Astrocyte of the spinal cord (primary cell): ENCODE results near the gene NR3C2.

Source experiments
- DNase-seq: peaks from one replicate; pipeline ENCODE4 v3.0.0; 2011; ENCODE audit warnings: low read depth, low spot score
- H3K4me3 ChIP-seq: 2 replicates; pipeline ENCODE4 v1.5.1; 2011; ENCODE audit warnings: low read depth, mild to moderate bottlenecking, low read length, moderate library complexity
- in situ Hi-C: cut with HindIII; loops from 2 replicates; pipeline ENCODE4 v1.10.0; 2017; ENCODE audit warnings: low sequenced_read_pairs
- TF ChIP-seq, protein P1 (sequence below): IDR thresholded peaks from 2 replicates; pipeline ENCODE4 v1.5.1; 2012; ENCODE audit warnings: low read depth, mild to moderate bottlenecking, low read length, inconsistent platforms

NR3C2 gene

DNA sequence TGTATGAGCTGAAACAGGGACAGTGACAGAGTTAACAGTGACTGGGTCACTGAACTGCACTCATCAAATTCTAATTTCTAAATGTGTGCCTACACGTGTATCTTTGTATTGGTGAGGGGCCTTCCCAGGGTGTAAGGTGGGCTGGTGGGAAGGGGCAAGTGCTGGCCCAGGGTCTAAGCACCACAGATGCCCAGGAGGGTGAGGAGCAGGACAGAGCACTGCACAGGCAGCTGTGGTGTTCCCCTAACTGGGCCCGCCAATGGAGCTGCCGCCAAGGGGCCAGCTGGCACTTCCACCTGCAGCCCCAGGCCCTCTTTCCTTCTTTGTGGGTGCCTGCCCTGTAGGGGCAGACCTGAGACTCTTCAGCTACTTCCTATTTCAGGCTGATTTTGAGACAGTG lies 360.5 kb downstream of the NR3C2 start:
- in situ Hi-C loops = no loop called here

GRCh38 chr4:148081267-148081666 lies 360.9 kb downstream of the NR3C2 start:
- TF ChIP-seq, protein P1, sequence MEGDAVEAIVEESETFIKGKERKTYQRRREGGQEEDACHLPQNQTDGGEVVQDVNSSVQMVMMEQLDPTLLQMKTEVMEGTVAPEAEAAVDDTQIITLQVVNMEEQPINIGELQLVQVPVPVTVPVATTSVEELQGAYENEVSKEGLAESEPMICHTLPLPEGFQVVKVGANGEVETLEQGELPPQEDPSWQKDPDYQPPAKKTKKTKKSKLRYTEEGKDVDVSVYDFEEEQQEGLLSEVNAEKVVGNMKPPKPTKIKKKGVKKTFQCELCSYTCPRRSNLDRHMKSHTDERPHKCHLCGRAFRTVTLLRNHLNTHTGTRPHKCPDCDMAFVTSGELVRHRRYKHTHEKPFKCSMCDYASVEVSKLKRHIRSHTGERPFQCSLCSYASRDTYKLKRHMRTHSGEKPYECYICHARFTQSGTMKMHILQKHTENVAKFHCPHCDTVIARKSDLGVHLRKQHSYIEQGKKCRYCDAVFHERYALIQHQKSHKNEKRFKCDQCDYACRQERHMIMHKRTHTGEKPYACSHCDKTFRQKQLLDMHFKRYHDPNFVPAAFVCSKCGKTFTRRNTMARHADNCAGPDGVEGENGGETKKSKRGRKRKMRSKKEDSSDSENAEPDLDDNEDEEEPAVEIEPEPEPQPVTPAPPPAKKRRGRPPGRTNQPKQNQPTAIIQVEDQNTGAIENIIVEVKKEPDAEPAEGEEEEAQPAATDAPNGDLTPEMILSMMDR = no peak
- H3K4me3 ChIP-seq = no peak overlapping the region
- in situ Hi-C loops = no loop called here
- DNase-seq = no peak

More for the DNA sequence above, 360.5 kb downstream of the NR3C2 start:
- no peak for DNase-seq
- TF ChIP-seq, protein P1 = no peak
- H3K4me3 ChIP-seq = no peak overlapping the region

DNA sequence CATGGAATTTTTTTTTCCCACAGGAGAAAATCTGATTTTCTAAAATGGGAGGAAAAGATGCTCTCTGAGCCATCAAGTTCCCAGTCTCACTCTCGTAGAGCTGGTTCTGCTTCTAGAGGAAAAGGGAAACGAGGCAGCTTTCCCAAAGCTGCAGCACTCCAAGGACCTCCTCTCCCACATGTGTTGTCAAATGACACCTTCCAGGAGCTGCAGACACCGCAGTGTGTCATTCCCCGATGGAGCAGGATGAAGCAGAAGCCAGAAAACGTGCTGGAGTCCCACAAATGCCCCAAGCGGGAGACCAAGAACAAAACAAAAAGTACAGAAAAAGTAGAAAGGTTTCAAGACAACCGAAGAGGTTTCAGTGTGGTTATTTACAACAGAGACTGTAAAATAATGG lies 362.3 kb downstream of the NR3C2 start:
- DNase-seq = no peak
- TF ChIP-seq, protein P1 = no peak
- no peak overlapping the region for H3K4me3 ChIP-seq
- in situ Hi-C loops = no loop called here

DNA sequence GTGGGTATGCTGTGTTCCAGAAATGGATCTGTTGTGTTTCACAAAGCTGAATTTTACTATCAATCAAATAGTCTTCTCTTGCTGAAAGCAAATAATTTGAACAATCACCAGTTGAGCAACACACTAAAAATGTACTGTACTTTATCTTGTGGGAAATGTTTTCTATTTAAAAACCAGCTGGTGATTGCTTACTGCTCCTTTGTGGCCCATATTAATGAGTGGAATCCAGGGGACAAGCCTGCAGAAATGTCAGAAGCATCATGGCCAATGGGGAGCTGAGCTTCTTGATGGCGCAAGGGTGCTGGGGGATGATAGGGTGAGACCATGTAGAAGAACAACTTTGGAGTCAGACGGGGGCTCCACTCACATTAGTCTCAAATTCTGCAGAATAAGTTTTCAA lies 364.2 kb downstream of the NR3C2 start:
- no peak for DNase-seq
- TF ChIP-seq, protein P1 = no peak
- in situ Hi-C loops = no loop called here
- H3K4me3 ChIP-seq = no peak overlapping the region

DNA sequence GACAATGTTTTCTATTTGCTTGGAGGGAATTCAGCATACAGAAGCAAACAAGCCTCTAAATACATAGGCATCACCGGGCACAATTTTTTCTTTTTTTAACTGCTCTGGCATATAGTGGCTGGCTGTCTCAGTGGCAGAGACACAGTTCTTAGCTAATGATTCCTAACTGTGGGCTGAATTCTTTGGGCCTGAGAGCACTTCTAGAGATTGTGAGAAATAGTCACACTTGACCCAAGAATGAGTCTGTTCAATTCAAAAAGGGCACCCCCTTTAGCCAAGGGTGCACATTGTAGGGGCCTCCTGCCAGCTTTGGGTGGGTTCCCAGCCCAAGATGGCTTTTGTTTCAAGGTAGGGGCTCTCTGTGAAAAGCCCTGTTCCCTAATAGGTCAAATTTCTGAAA lies 364.6 kb downstream of the NR3C2 start:
- DNase-seq = no peak
- no peak overlapping the region for H3K4me3 ChIP-seq
- TF ChIP-seq, protein P1 = no peak
- in situ Hi-C loops = no loop called here

DNA sequence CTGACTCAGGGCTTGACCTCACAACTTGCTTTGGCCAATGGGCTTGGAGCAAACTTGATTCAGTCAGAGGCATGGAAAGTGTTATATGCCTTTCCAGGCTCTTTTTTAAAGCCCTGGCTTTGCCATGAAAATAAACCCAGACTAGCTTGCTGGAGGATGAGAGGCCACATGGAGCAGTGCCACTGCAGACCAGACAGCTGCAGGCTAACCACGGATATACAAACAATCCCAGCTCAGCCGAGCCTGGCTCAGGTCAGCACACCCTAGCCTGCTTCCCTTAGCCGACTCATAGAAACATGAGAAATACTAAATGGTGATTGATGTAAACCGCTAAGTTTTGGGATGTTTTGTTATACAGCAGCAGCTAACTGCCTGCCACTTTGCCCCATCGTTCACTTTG lies 365.2 kb downstream of the NR3C2 start:
- DNase-seq = peak; percentile 37
- in situ Hi-C loops = no loop called here
- H3K4me3 ChIP-seq = no peak overlapping the region
- TF ChIP-seq, protein P1 = no peak

- TF ChIP-seq, protein P1 = no peak
- in situ Hi-C loops = no loop called here
- DNase-seq = no peak
- no peak overlapping the region for H3K4me3 ChIP-seq
Measured at GRCh38 chr4:148075438-148075837, 366.8 kb downstream of the NR3C2 start.
